Measurements from ENCODE around the gene PREP. TPM values are rescaled to one million over a fixed set of nuclear protein-coding genes. Genes with fewer than 3 reads are reported as not detected.
A peak's percentile ranks its signal among the peaks of the same experiment; 100 is the strongest.

The PREP gene
- polyA plus RNA-seq, 1 of the 3 experiments (the other 2 are of a cell fraction) = 20.9 TPM

DNA sequence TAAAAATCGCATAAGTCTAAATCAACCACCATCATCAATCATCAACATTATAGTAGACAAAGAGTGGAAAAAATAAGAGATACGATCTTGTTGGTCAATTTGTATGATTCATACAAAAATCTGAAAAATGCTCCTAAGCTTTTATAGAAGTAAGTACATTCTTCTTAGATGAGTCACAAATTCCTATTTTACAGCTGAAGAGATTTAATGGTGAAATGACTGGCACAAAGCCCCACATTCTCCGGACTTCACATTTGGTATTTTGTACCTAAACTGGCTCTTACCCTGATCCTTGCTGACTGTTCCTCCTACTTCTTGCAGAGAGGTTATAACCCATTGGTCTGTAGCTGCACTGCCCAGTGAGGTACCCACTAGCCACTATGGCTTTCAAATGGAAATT lies 29.9 kb upstream of the PREP start:
- H4K20me1 ChIP-seq (ENCODE audit: insufficient read depth) = no peaks in the 10 kb centered on the region
- peaks cover 20% of the 10 kb centered on the region for H3F3A ChIP-seq (replicated peaks; ENCODE audit: insufficient read depth)
- DNase-seq = no peak
- H3K4me1 ChIP-seq (ENCODE audit: control insufficient read depth in 1 of 2, insufficient read depth in 2 of 2, low read depth in 1 of 2, low read length in 1 of 2) = peaks cover 0 to 23% of the 10 kb centered on the region in 2 experiments; a peak in 2 of 4 replicates
- no peaks in the 10 kb centered on the region for H3K9me3 ChIP-seq
- no peaks in the 10 kb centered on the region for H3K36me3 ChIP-seq (replicated peaks in 1 of 2; ENCODE audit: control insufficient read depth in 1 of 2, insufficient read depth in 2 of 2, low read length in 1 of 2)
- peak overlapping the region in 1 of 2 experiments; percentile 57; a peak in 2 of 4 replicates for H3K27ac ChIP-seq (ENCODE audit: low read depth in 2 of 2, low read length in 1 of 2)
- no peak overlapping the region; the same call in 1 of the 2 replicates for H2AFZ ChIP-seq (ENCODE audit: low read depth)
- ChIA-PET POLR2A (no interaction called here), CTCF (interaction anchor here (0.7 to 2.1 kb wide), 5 partner anchors 9 to 791 kb away, joined by 3 to 8 read pairs (median 6); no protein-coding TSS in a partner anchor)
- no peak overlapping the region for H3K9ac ChIP-seq
- H3K27me3 ChIP-seq (ENCODE audit: insufficient read depth) = no peaks in the 10 kb centered on the region
- H3K9me2 ChIP-seq = no peaks in the 10 kb centered on the region
- H3K4me3 ChIP-seq (ENCODE audit: low read depth in 2 of 2, low read length in 1 of 2) = no peak overlapping the region
- under 1% methylated on average over 3 of the region's 3 CpGs for WGBS (ENCODE audit: low lambda C conversion rate)
- peak overlapping the region; percentile 34; the same call in 1 of the 2 replicates for H3K4me2 ChIP-seq
- no peaks in the 10 kb centered on the region for H3K79me2 ChIP-seq (ENCODE audit: insufficient read depth)
- TF ChIP-seq RAD21 (IDR thresholded peaks at IDR 0.05; ENCODE audit: low read length) = no peak
- TF ChIP-seq IRF3 (IDR thresholded peaks at IDR 0.05; ENCODE audit: low read depth, low read length) = no peak
- TF ChIP-seq NFIC (IDR thresholded peaks at IDR 0.05; ENCODE audit: borderline replicate concordance) = peak; percentile 92
- TF ChIP-seq CHD2 (IDR thresholded peaks at IDR 0.05; ENCODE audit: low read length, partially characterized antibody) = no peak
- peak; percentile 69; the same call in 1 of the 2 replicates for TF ChIP-seq ZBTB33 (IDR thresholded peaks at IDR 0.05; ENCODE audit: borderline replicate concordance, low read depth)
- TF ChIP-seq YY1 (IDR thresholded peaks at IDR 0.05; ENCODE audit: low read depth) = no peak; the same call in 1 of the 2 replicates
- TF ChIP-seq RFX5 (IDR thresholded peaks at IDR 0.05; ENCODE audit: low read length) = no peak
- no peak for TF ChIP-seq EZH2phosphoT487 (IDR thresholded peaks at IDR 0.05; ENCODE audit: borderline replicate concordance, low read depth)
- TF ChIP-seq RXRA (IDR thresholded peaks at IDR 0.05; ENCODE audit: borderline replicate concordance, low read depth) = peak; percentile 72; the same call in 1 of the 2 replicates
- peak; percentile 94 for TF ChIP-seq FOXM1 (IDR thresholded peaks at IDR 0.05; ENCODE audit: low read depth)
- no peak for TF ChIP-seq NRF1 (IDR thresholded peaks at IDR 0.05; ENCODE audit: low read depth, low read length)
- no peak for TF ChIP-seq USF1 (IDR thresholded peaks at IDR 0.05; ENCODE audit: borderline replicate concordance, low read depth)
- peak; percentile 95 for TF ChIP-seq TCF12 (IDR thresholded peaks at IDR 0.05)
- no peak for TF ChIP-seq ELF1 (IDR thresholded peaks at IDR 0.05)
- TF ChIP-seq TAF1 (IDR thresholded peaks at IDR 0.05; ENCODE audit: borderline replicate concordance, low read depth, low read length) = peak; percentile 33; the same call in 1 of the 2 replicates
- TF ChIP-seq SIN3A (IDR thresholded peaks at IDR 0.05; ENCODE audit: borderline replicate concordance, low read depth, low read length) = peak; percentile 42; the same call in 1 of the 2 replicates
- TF ChIP-seq, protein P1, sequence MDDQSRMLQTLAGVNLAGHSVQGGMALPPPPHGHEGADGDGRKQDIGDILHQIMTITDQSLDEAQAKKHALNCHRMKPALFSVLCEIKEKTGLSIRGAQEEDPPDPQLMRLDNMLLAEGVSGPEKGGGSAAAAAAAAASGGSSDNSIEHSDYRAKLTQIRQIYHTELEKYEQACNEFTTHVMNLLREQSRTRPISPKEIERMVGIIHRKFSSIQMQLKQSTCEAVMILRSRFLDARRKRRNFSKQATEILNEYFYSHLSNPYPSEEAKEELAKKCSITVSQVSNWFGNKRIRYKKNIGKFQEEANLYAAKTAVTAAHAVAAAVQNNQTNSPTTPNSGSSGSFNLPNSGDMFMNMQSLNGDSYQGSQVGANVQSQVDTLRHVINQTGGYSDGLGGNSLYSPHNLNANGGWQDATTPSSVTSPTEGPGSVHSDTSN (IDR thresholded peaks at IDR 0.05) = peak; percentile 91
- TF ChIP-seq RCOR1 (IDR thresholded peaks at IDR 0.05; ENCODE audit: low read length) = no peak
- TF ChIP-seq MXI1 (IDR thresholded peaks at IDR 0.05; ENCODE audit: low read depth, low read length) = no peak
- TF ChIP-seq FOXJ3 (CRISPR knock-in tag; IDR thresholded peaks at IDR 0.05) = no peak
- TF ChIP-seq, protein P2, sequence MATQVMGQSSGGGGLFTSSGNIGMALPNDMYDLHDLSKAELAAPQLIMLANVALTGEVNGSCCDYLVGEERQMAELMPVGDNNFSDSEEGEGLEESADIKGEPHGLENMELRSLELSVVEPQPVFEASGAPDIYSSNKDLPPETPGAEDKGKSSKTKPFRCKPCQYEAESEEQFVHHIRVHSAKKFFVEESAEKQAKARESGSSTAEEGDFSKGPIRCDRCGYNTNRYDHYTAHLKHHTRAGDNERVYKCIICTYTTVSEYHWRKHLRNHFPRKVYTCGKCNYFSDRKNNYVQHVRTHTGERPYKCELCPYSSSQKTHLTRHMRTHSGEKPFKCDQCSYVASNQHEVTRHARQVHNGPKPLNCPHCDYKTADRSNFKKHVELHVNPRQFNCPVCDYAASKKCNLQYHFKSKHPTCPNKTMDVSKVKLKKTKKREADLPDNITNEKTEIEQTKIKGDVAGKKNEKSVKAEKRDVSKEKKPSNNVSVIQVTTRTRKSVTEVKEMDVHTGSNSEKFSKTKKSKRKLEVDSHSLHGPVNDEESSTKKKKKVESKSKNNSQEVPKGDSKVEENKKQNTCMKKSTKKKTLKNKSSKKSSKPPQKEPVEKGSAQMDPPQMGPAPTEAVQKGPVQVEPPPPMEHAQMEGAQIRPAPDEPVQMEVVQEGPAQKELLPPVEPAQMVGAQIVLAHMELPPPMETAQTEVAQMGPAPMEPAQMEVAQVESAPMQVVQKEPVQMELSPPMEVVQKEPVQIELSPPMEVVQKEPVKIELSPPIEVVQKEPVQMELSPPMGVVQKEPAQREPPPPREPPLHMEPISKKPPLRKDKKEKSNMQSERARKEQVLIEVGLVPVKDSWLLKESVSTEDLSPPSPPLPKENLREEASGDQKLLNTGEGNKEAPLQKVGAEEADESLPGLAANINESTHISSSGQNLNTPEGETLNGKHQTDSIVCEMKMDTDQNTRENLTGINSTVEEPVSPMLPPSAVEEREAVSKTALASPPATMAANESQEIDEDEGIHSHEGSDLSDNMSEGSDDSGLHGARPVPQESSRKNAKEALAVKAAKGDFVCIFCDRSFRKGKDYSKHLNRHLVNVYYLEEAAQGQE (IDR thresholded peaks at IDR 0.05; ENCODE audit: low read depth, low read length) = no peak
- TF ChIP-seq SMC3 (IDR thresholded peaks at IDR 0.05; ENCODE audit: low read depth, low read length) = no peak
- peak; percentile 50; the same call in 1 of the 2 replicates for TF ChIP-seq MAX (IDR thresholded peaks at IDR 0.05; ENCODE audit: low read depth)
- peak; percentile 97 for TF ChIP-seq FOSL2 (IDR thresholded peaks at IDR 0.05; ENCODE audit: borderline replicate concordance, low read depth)
- TF ChIP-seq TEAD4 (IDR thresholded peaks at IDR 0.05; ENCODE audit: borderline replicate concordance, insufficient read depth) = peak; percentile 99
- TF ChIP-seq GATA2 (CRISPR knock-in tag; IDR thresholded peaks at IDR 0.05) = no peak

Data from SK-N-SH (cell line).